HUDEP-2 (cell line): ENCODE results near the gene TIMP2.
"Not testable (repeated sequence)": the region's sequence is repeated elsewhere in the genome, so short reads cannot be mapped to it uniquely, and the experiment has no call there.

ENCODE experiments used
- DNase-seq, 76 experiments: peaks; one replicate each; lab custom pipeline; 2025; ENCODE audit not compliant: unreplicated experiment in 76 of 76; lab: John Stamatoyannopoulos, UW

The TIMP2 gene

DNA sequence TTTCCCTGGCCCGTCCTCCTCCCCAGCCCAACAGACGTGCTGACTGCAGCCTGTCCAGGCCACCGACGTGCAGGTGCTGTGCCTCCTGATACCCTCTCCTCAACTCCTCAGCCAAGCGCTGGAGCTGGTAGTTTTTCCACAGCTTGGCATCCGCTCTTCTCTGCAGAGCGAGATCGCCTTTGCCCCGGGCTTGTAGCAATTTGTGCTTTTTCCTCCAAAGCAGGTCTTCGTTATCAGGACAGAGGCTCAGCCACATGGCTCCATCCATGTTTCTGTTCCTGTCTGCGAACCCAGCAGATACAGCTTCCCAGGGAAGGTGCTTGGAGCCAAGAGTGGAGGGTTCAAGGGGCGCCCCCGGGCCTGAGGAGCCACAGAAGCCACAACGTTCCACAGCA is 33.1 kb downstream of the TIMP2 start:
- DNase-seq: no peak

DNA sequence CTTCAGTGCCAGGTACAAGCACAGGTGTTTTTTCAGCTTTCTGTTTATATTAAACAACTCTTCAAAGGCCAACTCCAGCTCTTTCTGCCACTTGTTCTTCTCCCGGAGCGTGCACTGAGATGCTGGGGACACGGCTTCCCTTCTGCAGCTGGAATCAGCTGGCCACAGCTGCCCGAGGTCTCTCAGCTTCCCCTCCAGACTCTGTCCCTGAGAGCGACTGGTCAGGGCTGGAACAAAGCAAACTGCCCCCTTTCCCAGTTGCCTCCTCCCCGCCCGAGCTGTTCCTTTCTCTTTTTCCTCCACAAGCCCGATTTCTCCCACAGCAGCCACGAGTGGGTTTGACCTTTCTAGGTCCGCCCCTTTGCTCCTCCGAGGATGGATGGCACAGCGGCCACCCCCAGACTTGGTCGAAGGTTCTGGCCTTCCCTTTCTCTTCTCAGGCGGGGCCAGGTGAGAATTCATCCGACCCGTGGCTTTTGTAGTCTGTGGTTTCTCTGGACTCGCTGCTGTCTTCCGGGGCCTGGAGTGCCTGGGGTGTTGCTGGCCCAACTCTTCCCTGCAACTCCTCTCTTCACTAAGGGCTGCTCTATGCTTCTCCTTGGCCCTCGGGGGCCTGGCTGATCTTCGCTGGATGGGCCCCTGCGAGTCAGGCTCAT is 33.7 kb downstream of the TIMP2 start:
- DNase-seq: no peak

- DNase-seq: no peak
Measured at GRCh38 chr17:78890498-78890897, 34.7 kb downstream of the TIMP2 start.

GRCh38 chr17:78890096-78890495 is 35.1 kb downstream of the TIMP2 start:
- DNase-seq: not testable (repeated sequence)

DNA sequence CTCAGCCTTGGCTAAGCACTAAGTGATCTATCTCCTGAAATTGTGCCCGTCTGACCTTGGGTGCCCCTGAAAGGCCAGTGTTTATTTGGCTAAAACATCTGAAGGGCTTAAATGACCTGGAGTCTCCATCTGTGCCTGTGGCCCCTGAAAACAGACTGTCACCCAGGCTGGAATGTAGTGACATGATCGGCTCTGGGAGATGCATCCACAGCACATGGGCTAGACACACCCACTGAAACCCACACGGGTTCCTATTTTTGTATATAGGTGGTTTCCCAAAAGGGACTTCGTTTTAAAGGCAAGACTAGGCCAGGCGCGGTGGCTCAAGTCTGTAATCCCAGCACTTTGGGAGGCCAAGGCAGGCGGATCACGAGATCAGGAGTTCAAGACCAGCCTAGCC is 35.7 kb downstream of the TIMP2 start:
- no peak for DNase-seq

DNA sequence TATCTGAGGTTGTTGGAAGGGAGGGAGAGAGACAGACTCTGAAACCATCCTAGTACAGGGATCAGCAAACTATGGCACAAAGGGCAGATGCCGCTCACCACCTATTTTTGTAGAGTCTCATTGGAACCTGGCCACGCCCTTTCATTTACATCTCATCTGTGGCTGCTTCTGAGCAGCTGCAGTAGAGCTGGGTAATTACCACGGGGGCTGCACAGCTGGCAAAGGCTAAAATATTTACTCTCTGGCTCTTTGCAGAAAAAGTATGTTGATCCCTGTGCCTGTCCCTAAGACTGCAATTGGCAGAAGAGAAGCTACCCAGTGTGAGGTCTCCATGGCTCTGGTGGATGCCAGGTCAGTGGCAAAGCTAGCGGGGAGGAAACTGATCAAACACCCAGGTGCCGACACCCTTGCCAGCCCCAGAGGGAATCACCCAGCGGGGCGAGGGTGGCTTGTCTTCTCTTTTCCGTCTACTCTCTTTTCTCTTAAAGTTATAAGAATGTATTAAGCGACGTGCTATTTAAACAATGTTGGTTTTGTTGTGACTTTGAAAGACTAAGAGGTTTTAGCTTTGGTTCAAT is 36.2 kb downstream of the TIMP2 start:
- no peak for DNase-seq

DNA sequence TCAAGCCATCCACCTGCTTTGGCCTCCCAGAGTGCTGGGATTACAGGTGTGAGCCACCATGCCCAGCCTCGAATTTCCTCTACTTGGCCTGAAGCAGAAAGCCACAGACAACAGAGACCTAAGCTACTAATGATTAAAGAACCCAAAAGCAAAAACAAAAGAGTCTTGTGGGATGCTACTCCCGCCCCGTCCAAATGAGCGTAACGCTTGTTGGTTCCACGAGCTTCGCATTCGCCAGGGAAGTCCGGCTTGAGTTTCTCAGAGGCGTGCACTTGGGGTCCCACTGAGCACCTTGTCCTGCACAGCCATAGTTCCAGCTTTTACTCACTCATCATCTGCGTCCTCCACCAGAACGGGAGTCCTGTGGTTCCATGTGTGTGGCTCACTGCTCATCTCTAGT is 38.2 kb downstream of the TIMP2 start:
- no peak for DNase-seq

DNA sequence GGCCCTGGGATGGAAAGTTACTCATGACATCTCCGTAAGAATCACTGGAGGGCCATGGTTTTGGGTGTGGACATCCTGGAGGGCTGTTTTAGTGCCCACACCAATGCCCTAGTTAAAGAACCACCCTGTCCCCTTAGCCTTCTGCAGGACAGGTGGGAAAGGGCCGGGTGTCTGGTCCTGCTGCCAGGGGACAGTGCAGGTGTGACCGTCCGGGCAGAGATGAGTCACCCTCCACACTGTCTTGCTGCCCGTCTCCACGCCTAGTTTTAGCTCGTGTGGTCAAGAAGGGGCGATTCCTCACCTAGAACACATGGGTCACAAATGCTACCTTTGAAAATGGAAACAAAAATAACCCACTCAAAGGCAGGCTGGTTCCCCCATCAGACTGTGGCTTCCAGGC is 39.2 kb downstream of the TIMP2 start:
- DNase-seq: no peak

GRCh38 chr17:78884876-78885667 is 40.1 kb downstream of the TIMP2 start:
- no peak for DNase-seq

DNA sequence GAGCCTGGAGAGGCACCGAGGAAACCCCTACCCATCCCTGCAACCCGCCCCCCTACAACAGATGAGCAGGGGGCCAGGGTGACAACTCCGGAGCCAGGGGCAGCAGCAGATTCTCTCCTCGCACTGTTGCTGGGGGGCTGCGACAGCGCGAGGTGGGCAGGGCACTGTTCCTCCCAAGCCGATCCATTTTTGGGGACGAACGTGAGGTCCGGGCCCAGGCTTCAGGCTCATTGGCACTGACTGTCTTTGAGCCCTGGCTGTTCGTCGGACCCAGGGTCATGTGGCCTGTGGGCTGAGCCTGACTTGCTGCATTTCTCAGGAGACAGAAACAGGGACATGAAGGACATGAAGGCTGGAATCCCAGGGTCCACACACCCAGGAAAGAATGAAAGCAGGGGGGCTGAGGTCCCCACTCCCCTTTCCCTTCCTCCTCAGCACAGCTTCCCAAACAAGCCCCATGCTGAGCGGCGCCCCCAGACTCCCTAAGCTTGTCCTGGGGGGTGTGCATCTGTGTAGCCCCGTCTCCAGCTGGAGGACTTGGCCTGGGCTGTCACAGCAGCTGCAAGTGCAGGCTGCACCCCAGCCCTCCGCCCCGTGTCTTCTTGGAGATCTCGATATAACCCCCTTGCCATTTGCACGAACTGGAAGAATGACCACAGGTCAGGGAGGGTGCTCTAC is 40.9 kb downstream of the TIMP2 start:
- no peak for DNase-seq

- no peak for DNase-seq
Measured at GRCh38 chr17:78883533-78884131, 41.6 kb downstream of the TIMP2 start.

DNA sequence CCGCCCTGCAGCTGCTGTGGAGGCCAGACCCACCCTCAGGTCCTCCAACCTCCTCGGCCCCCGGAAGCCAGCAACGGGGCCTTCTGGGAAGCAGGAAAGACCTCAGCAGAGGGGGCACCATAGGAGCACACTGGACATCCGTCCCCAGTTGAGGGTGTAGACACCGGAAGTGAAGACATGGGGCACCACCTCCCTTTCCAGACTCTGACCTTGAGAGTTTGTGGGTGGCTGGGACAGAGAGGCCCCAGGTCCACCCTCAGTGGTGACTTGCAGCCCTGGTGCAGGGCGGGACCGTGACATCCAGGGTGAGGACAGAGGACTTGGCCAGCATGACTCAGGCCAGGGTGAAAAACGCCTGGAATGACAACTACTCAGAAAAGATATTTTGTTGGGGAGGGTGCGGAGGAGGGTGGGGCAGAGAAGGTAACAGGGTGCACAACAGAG is 42.1 kb downstream of the TIMP2 start:
- DNase-seq: no peak

DNA sequence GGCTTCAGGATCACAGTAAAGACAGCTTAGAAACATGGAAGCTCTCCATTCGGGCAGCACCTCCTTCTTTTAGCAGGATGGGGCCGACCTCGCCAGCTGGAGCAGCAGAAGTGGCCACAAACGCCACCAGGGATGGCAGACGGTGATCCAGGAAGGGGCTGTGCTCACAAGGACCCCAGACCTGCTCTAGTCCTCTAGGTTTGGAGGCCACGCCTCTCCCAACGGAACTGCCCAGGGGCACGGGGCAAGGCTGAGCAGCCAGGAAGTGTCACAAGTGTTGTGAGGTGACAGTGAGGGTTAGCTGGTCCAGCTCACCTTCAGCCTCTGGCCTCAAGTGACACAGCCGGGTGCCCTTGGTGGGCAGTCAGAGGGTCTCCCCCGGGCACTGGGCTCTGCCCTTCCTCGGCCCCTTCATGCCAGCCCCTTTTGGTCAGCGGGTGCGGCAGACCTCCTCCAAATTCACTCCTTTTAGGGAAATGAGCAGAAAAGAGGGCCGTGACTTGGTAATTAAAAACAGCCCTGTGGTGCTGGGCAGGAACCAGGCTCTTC is 42.6 kb downstream of the TIMP2 start:
- no peak for DNase-seq

- DNase-seq: no peak
Measured at GRCh38 chr17:78879635-78880186, 45.5 kb downstream of the TIMP2 start.

GRCh38 chr17:78878871-78879527 is 46.2 kb downstream of the TIMP2 start:
- DNase-seq: no peak

GRCh38 chr17:78878261-78878660 is 46.9 kb downstream of the TIMP2 start:
- DNase-seq: no peak

- not testable (repeated sequence) for DNase-seq
Measured at GRCh38 chr17:78876954-78877517, 48.2 kb downstream of the TIMP2 start.

DNA sequence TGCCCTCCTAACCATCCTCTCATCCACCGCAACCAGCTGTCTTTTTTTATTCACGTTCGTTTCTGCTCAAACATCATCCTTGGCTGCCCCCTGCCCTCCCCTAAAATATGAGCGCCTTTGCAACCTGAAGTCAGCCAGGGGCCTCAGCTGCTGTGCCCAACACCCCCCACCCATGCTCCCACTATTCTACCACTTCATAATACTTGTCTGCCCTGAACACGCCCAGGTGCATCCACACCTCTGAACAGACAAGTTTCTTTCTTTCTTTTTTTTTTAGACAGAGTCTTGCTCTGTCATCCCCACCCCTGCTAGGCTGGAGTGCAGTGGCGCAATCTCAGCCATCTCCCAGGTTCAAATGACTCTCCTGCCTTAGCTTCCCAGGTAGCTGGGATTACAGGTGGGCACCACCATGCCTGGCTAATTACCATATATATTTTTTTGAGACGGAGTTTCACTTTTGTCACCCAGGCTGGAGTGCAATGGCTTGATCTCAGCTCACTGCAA is 49.0 kb downstream of the TIMP2 start:
- DNase-seq: no peak

GRCh38 chr17:78875363-78876093 is 49.7 kb downstream of the TIMP2 start:
- DNase-seq: no peak
